GM19328 (cell line): ENCODE measurements around the gene SLC35F5.
A peak's percentile ranks its signal among the peaks of the same experiment; 100 is the strongest.
"Not testable (repeated sequence)": the region's sequence is repeated elsewhere in the genome, so short reads cannot be mapped to it uniquely, and the experiment has no call there.

Experiments used
- ATAC-seq: cut with Tn5 transposase; IDR thresholded peaks from one replicate; pipeline ENCODE4 v1.9.1; 2021; ENCODE audit warnings: mild to moderate bottlenecking, moderate library complexity; ENCODE audit not compliant: unreplicated experiment

SLC35F5 gene

GRCh38 chr2:113756355-113757137 is at the start of gene SLC35F5:
SLC35F5 (minus strand) TSS chr2:113756642; CDS start chr2:113756409, 233 bp downstream.
- ATAC-seq, result peak; percentile 86

GRCh38 chr2:113799375-113799774 is 42.9 kb upstream of the SLC35F5 start:
- ATAC-seq, result no peak

GRCh38 chr2:113797237-113797636 is 40.8 kb upstream of the SLC35F5 start:
- ATAC-seq, result no peak

DNA sequence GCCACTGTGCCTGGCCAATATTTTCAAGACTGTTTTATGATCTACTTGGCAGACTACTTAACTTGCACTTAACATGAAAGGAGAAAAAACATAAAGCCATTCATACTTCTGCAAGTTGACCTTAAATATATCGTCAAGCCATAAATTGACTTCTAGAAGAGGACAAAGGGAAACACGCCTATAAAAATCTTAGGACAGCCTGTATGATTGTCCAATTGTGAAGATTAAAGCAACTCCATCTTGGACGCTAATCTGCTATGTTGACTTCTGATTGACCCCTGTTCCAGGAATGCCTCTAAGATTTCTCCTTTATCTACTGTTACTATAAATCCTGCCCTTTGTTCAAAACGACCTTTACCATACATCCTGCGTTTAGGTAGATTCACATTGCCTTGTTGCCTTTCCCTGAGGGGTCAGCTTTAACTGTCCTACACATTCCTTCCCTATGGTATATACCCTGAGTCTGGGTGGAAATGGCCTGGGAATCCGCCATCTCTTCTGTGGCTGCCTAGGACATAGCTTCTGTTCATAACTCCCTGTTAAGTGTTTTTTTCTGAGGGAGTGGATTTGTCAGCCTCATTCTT is 40.2 kb upstream of the SLC35F5 start:
- no peak for ATAC-seq

GRCh38 chr2:113795405-113795920 is 39.0 kb upstream of the SLC35F5 start:
- no peak for ATAC-seq

GRCh38 chr2:113791697-113792590 is 35.5 kb upstream of the SLC35F5 start:
- ATAC-seq, result peak; percentile 96

GRCh38 chr2:113784823-113785744 is 28.6 kb upstream of the SLC35F5 start:
- no peak for ATAC-seq

DNA sequence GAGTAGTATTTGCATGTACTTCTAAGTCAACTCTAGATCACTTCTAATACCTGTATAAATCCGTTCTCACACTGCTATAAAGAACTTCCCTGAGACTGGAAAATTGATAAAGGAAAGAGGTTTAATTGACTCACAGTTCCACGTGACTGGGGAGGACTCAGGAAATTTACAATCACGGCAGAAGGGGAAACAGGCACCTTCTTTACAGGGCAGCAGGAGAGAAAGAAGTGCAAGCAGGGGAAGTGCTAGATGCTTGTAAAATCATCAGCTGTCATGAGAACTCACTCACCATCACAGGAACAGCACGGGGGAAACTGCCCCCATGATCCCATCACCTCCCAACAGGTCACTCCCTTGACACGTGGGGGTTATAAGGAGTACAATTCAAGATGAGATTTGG is 24.0 kb upstream of the SLC35F5 start:
- ATAC-seq, result no peak

DNA sequence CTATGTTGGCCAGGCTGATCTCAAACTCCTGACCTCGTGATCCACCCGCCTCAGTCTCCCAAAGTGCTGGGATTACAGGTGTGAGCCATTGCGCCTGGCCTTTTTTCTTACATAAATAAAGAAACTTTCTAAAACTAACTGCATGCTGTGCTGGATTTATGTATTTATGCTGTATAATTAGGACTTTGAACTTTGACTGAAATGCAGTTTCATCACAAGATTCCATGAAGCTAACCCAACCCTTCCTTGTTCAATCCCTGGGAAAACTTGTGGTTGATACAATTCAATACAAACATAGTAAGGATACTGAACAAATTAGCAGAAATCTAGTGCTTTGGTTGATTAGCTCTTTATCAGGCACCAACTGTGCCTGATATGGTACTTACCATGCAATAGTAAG is 20.9 kb upstream of the SLC35F5 start:
- no peak for ATAC-seq

GRCh38 chr2:113776949-113777348 is 20.5 kb upstream of the SLC35F5 start:
- ATAC-seq, result no peak

- ATAC-seq, result not testable (repeated sequence)
Measured at GRCh38 chr2:113774616-113775015, 18.2 kb upstream of the SLC35F5 start.

GRCh38 chr2:113770929-113771328 is 14.5 kb upstream of the SLC35F5 start:
- no peak for ATAC-seq

DNA sequence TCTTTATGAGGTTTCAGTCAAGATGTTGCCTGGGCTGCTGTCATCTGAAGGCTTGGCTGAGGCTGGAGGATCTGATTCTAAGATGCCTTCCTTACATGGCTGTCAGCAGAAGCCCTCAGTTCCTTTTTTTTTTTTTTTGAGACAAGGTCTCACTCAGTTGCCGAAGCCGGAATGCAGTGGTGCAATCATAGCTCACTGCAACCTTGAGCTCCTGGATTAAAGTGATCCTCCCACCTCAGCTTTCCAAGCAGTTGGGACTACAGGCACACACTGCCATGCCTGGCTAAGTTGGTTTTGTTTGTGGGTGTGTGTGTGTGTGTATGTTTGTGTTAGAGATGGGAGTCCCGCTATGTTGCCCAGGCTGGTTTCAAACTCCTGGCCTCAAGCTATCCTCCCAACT is 13.1 kb upstream of the SLC35F5 start:
- ATAC-seq, result no peak

DNA sequence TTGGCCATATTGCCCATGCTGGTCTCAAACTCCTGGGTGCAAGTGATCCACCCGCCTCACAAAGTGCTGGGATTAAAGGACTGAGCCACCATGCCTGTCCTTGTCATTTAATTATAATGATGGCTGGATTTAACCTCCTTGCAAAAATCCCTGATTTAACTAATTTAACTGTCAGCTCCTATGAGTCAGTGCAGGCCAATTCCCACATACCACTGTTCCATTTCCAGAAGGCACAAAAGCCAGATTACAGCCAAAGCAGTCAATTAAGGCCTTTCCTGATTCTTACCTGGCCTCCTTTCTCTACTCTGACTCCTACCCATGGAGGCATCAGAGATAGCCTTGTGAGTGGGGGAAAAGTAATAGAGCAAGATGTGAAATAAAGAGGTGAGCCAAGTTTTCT is 12.3 kb upstream of the SLC35F5 start:
- no peak for ATAC-seq

DNA sequence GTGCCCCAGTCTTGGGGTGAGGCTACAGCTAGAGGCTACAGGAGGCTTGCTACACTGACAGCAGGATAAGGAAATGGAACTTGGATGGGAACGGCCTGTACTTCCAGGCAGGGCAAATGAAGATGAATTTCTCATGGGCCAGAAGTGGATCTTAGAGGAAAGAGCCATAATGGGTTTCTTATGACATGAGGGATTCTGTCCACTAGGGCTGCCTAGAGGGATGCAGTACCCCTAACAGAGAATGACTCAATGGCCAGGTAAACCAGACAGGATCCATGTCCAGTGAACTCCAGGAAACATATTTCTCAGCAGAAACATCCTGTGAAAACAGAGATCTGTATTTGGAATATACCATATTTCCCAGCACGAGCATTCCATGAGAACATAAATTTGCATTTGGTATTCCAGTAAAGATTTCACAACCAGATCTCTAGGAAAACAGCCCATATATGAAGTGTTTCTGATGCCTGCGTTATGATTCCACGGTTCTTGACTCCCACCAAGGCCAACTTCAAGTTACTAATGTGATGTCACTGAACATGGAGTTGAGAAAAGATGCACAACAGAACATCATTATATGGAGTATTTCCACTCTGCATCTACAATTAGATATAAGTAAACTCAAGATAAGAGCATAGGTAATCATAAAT is 11.5 kb upstream of the SLC35F5 start:
- ATAC-seq, result no peak

GRCh38 chr2:113765276-113765675 is 8.8 kb upstream of the SLC35F5 start:
- ATAC-seq, result no peak

DNA sequence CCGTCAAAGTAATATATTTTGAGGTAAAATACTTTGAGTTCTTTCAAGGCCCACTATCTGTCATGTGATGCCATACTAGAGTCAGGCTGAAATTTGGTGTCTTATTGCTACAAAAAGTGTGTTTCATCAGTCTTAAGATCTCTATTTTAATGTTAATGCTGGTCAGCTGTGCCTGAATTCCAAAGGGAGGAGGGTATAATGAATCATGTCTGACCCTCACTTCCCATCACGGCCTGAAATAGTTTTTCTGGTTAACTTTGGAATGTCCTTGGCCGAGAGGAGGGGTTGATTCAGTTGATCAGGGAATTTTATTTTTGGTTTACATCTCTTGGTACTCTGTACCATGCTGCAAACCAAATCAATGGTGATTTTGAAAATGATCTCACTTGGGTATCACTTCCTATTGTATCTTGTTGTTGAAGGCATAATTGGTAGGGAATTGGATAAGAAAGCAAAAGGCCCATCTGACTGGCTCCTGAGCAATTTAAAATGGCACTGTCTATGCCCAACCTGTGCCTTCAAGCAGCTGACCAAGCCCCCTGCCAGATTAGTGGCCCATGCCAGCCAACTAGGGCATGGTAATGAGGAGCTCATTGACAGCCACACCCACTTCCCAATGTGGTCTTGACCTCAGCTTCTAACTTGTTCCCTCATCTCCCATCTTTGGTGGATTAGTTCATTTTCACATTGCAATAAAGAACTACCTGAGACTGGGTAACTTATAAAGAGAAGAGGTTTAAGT is 6.1 kb upstream of the SLC35F5 start:
- ATAC-seq, result no peak

GRCh38 chr2:113760400-113760799 is 4.0 kb upstream of the SLC35F5 start:
- no peak for ATAC-seq

DNA sequence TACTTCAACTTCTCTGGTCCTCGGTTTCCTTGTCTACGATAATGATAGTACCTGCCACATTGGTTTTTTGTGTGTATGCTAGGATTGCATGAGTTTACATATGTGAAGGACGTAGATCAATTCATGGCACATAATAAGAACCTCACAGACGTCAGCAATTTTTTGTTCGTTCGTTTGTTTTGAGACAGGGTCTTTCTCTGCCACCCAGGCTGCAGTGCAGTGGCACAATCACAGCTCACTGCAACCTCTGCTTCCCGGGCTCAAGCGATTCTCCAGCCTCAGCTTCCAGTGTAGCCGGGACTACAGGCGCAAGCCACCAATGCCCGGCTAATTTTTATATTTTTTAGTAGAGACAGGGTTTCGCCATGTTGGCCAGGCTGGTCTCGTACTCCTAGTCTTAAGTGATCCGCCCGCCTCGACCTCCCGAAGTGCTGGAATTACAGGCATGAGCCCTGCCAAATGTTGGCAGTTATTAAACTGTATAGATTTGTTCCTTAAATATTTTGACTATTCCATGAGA is 756 bp upstream of the SLC35F5 start:
- no peak for ATAC-seq
